Stomach (tissue), 9 donors: ENCODE results near the gene SLC2A3. TPM values are rescaled to one million over a fixed set of nuclear protein-coding genes. Genes with fewer than 3 reads are reported as not detected.

Experiments used
- DNase-seq, 2 donors: peaks; one replicate each; pipeline versions ENCODE4 v3.0.0 to v3.0.0-alpha.2; 2013 to 2019
- H3K27ac ChIP-seq, 5 donors: fragments of 200-600 bp in 4 of 5; sonication (generic) in 4 of 5; one replicate each; pipeline ENCODE4 v1.5.1; 2013 to 2019; ENCODE audit warnings: mild to moderate bottlenecking in 1 of 5, moderate library complexity in 1 of 5
- H3K27me3 ChIP-seq, 3 donors: fragments of 200-600 bp; sonication (generic); one replicate each; pipeline ENCODE4 v1.5.1; 2017 to 2019; ENCODE audit warnings: mixed run types in 1 of 3
- H3K36me3 ChIP-seq, 4 donors: fragments of 200-600 bp; sonication (generic); 1 replicate in 3 of 4; 2 replicates in 1 of 4; pipeline ENCODE4 v1.5.1; 2016 to 2019
- H3K4me1 ChIP-seq, 4 donors: fragments of 200-600 bp; sonication (generic); one replicate each; pipeline ENCODE4 v1.5.1; 2016 to 2019
- H3K4me3 ChIP-seq, 4 donors: fragments of 200-600 bp; sonication (generic) in 3 of 4; one replicate each; pipeline ENCODE4 v1.5.1; 2016 to 2019; ENCODE audit warnings: mild to moderate bottlenecking in 1 of 4
- H3K9me3 ChIP-seq, 4 donors: fragments of 200-600 bp; sonication (generic); one replicate each; pipeline ENCODE4 v1.5.1; 2016 to 2019
- CTCF ChIP-seq, 7 experiments: fragments of 450-650 bp in 4 of 7; fragments of 200-600 bp in 3 of 7; sonication (generic) in 3 of 7; IDR thresholded peaks; one replicate each; pipeline ENCODE4 v1.5.1; 2016 to 2019; ENCODE audit warnings: antibody characterized with exemption in 7 of 7, control low read depth in 2 of 7, mild to moderate bottlenecking in 1 of 7
- EP300 ChIP-seq: sonication (generic); formaldehyde crosslinking; IDR thresholded peaks from one replicate; pipeline ENCODE4 v1.6.1; 2017; ENCODE audit warnings: antibody characterized with exemption
- POLR2A ChIP-seq, 4 donors: fragments of 450-650 bp; IDR thresholded peaks; one replicate each; pipeline ENCODE4 v1.6.1; 2016; ENCODE audit warnings: antibody characterized with exemption in 4 of 4, control low read depth in 2 of 4, mild to moderate bottlenecking in 1 of 4, moderate library complexity in 1 of 4
- POLR2AphosphoS5 ChIP-seq, 3 donors: sonication (generic); formaldehyde crosslinking; IDR thresholded peaks; one replicate each; pipeline ENCODE4 v1.6.1; 2016; ENCODE audit warnings: antibody characterized with exemption in 3 of 3
- WGBS, 5 donors: extraction: QIAGEN DNeasy Blood & Tissue Kit in 3 of 5; methylation state at CpG; one replicate each; pipeline versions ENCODE4 v1.1.5 to v1.1.7; 2013 to 2018; 5-methylcytosine and 5-hydroxymethylcytosine counted together
- intact Hi-C: fragments of 100-400 bp; cut with DNase I; formaldehyde crosslinking; loops from one replicate; pipeline ENCODE4 v1.15.1; 2023; ENCODE audit warnings: low total_unique reads
- polyA plus RNA-seq, 3 donors: library from polyadenylated mRNA; stranded (reverse); fragments of 200-250 nt; gene quantifications; one replicate each; pipeline ENCODE4 v1.2.3, GENCODE V29; 2013
- small RNA-seq, 4 donors: library from RNA; depleted of rRNA; stranded (forward); fragments of <200 nt; gene quantifications; one replicate each; pipeline ENCODE3, GENCODE V24; 2016
- total RNA-seq, 5 donors: library from RNA; depleted of rRNA; stranded (reverse); fragments of >200 nt; gene quantifications; one replicate each; pipeline versions ENCODE4 v1.1.0 to v1.2.3, GENCODE V29; 2014 to 2016
- donor health status: healthy with polysubstance abuse.
- donor health status: Bipolar disorder and iron deficiency.
- donor health status: healthy.

Gene SLC2A3
- total and polyA plus RNA-seq, 8 donors = 0.29 to 72.0 (median 8.7) TPM

GRCh38 chr12:7879246-7879645 lies 56.7 kb downstream of the SLC2A3 start:
- Histone ChIP-seq H3K27ac (no peak overlapping the region), H3K4me1 (no peaks in the 10 kb centered on the region), H3K9me3 (no peaks in the 10 kb centered on the region), H3K36me3 (no peaks in the 10 kb centered on the region), H3K27me3 (no peaks in the 10 kb centered on the region), H3K4me3 (no peak overlapping the region)
- intact Hi-C loops = no loop called here
- no peak for DNase-seq
- 88 to 94% (median 91%) methylated on average over 3 of the region's 3 CpGs for WGBS, 5 donors
- TF ChIP-seq POLR2AphosphoS5 (IDR thresholded peaks at IDR 0.05) (no peak), POLR2A (IDR thresholded peaks at IDR 0.05) (no peak), CTCF (IDR thresholded peaks at IDR 0.05) (no peak), EP300 (no peak)

- Histone ChIP-seq H3K4me1 (peaks cover 0 to 6% (median 3%) of the 10 kb centered on the region in 4 donors), H3K36me3 (no peaks in the 10 kb centered on the region), H3K4me3 (no peak overlapping the region), H3K9me3 (no peaks in the 10 kb centered on the region), H3K27me3 (peaks cover 0 to 15% (median 9%) of the 10 kb centered on the region in 3 donors), H3K27ac (no peak overlapping the region)
- TF ChIP-seq CTCF (IDR thresholded peaks at IDR 0.05) (no peak), POLR2A (IDR thresholded peaks at IDR 0.05) (no peak), EP300 (no peak), POLR2AphosphoS5 (IDR thresholded peaks at IDR 0.05) (no peak)
- intact Hi-C loops = no loop called here
- no peak for DNase-seq
- 74 to 85% (median 82%) methylated on average over 8 of the region's 8 CpGs for WGBS, 5 donors
Observed at GRCh38 chr12:7877420-7877819, 58.6 kb downstream of the SLC2A3 start.

GRCh38 chr12:7872566-7873319 lies 63.2 kb downstream of the SLC2A3 start, which contains the start of gene SLC2A14:
SLC2A14 (minus strand) TSS chr12:7872915; CDS start chr12:7869880, 3,035 bp downstream.
- DNase-seq = peak in 1 of 2 donors; percentile 12
- Histone ChIP-seq H3K4me1 (peaks cover 0 to 6% (median 3%) of the 10 kb centered on the region in 4 donors), H3K36me3 (no peaks in the 10 kb centered on the region), H3K4me3 (peak within 1 kb of the TSS in 3 of 4 donors; percentile 14 to 28 (median 17)), H3K27me3 (peaks cover 0 to 31% (median 12%) of the 10 kb centered on the region in 3 donors), H3K27ac (no peak within 1 kb of the TSS), H3K9me3 (no peaks in the 10 kb centered on the region)
- TF ChIP-seq CTCF (IDR thresholded peaks at IDR 0.05) = no peak
- no peak for TF ChIP-seq POLR2AphosphoS5 (IDR thresholded peaks at IDR 0.05)
- TF ChIP-seq POLR2A (IDR thresholded peaks at IDR 0.05) = no peak
- no peak for TF ChIP-seq EP300
- intact Hi-C loops = no loop called here
- 19 to 42% (median 29%) methylated on average over 23 to 65 of the region's 65 CpGs for WGBS, 5 donors

- Histone ChIP-seq H3K4me1 (peaks cover 0 to 6% (median 3%) of the 10 kb centered on the region in 4 donors), H3K27me3 (peaks cover 0 to 31% (median 12%) of the 10 kb centered on the region in 3 donors), H3K27ac (no peak overlapping the region), H3K36me3 (no peaks in the 10 kb centered on the region), H3K9me3 (no peaks in the 10 kb centered on the region), H3K4me3 (no peak overlapping the region)
- no peak for TF ChIP-seq CTCF (IDR thresholded peaks at IDR 0.05)
- TF ChIP-seq EP300 = no peak
- no peak for TF ChIP-seq POLR2AphosphoS5 (IDR thresholded peaks at IDR 0.05)
- no peak for TF ChIP-seq POLR2A (IDR thresholded peaks at IDR 0.05)
- WGBS, 5 donors = 23 to 50% (median 27%) methylated on average over 3 of the region's 3 CpGs
- no peak for DNase-seq
- intact Hi-C loops = no loop called here
Observed at GRCh38 chr12:7870335-7870734, 65.7 kb downstream of the SLC2A3 start.

Small RNA genes lying within 50 kb of the gene (small RNA-seq; reads per million reads assigned to genes)
- gene RF00019 = 0 reads per million in 4 donors

Other genes starting within 250 kb of the SLC2A3 start
- gene GDF3, start 240.4 kb downstream of the SLC2A3 start, total RNA-seq = not detected
- gene GDF3, start 240.4 kb downstream of the SLC2A3 start, polyA plus RNA-seq = not detected
- gene DPPA3, start 224.8 kb downstream of the SLC2A3 start, total RNA-seq = not detected
- not detected for gene DPPA3, start 224.8 kb downstream of the SLC2A3 start, polyA plus RNA-seq
- not detected for gene CLEC4C, start 188.8 kb downstream of the SLC2A3 start, total RNA-seq
- gene CLEC4C, start 188.8 kb downstream of the SLC2A3 start, polyA plus RNA-seq = not detected
- not detected for gene NANOGNB, start 171.0 kb downstream of the SLC2A3 start, total RNA-seq
- gene NANOGNB, start 171.0 kb downstream of the SLC2A3 start, polyA plus RNA-seq = not detected
- 10 to 100 TPM in 1 of 5 donors, under 1 TPM in 1, not detected in 3; 0.18 to 53.1 TPM for gene NANOG, start 146.8 kb downstream of the SLC2A3 start, total RNA-seq
- gene NANOG, start 146.8 kb downstream of the SLC2A3 start, polyA plus RNA-seq = not detected
- gene SLC2A14, start 63.3 kb downstream of the SLC2A3 start, total RNA-seq = not detected
- under 1 TPM in 2 of 3 donors, not detected in 1; 0.05 to 0.61 TPM for gene SLC2A14, start 63.3 kb downstream of the SLC2A3 start, polyA plus RNA-seq
- 10 to 100 TPM; 14.5 to 25.2 (median 18.1) TPM for gene FOXJ2, start 96.5 kb upstream of the SLC2A3 start, total RNA-seq
- gene FOXJ2, start 96.5 kb upstream of the SLC2A3 start, polyA plus RNA-seq = 1 to 10 TPM; 4.5 to 5.5 (median 4.7) TPM
- gene C3AR1, start 130.2 kb upstream of the SLC2A3 start, total RNA-seq = 1 to 10 TPM in 3 of 5 donors, under 1 TPM in 1, not detected in 1; 0.89 to 8.8 (median 3.5) TPM
- 1 to 10 TPM; 1.5 to 6.3 (median 6.1) TPM for gene C3AR1, start 130.2 kb upstream of the SLC2A3 start, polyA plus RNA-seq
- gene NECAP1, start 146.1 kb upstream of the SLC2A3 start, total RNA-seq = 100 to 1,000 TPM in 2 of 5 donors, 10 to 100 TPM in 3; 12.5 to 112 (median 77.6) TPM
- 10 to 100 TPM; 17.4 to 39.0 (median 20.3) TPM for gene NECAP1, start 146.1 kb upstream of the SLC2A3 start, polyA plus RNA-seq
- 1 to 10 TPM in 1 of 5 donors, not detected in 4; 2.8 TPM for gene CLEC4A, start 187.4 kb upstream of the SLC2A3 start, total RNA-seq
- 1 to 10 TPM; 2.2 to 2.9 (median 2.4) TPM for gene CLEC4A, start 187.4 kb upstream of the SLC2A3 start, polyA plus RNA-seq
- not detected for gene ZNF705A, start 220.8 kb upstream of the SLC2A3 start, total RNA-seq
- gene ZNF705A, start 220.8 kb upstream of the SLC2A3 start, polyA plus RNA-seq = not detected